ENCODE measurements around the gene IGSF6.
A peak's percentile ranks its signal among the peaks of the same experiment; 100 is the strongest.

The IGSF6 gene

GRCh38 chr16:21603928-21604327, 48.5 kb downstream of the IGSF6 start:
- CTCF ChIA-PET = interaction anchor here (0.7 to 3.4 kb wide), 8 partner anchors 11 to 53 kb away, joined by 3 to 20 read pairs (median 4); no protein-coding TSS in a partner anchor
- no peak for DNase-seq (ENCODE audit: extremely low spot score)

GRCh38 chr16:21602785-21603184, 49.6 kb downstream of the IGSF6 start:
- ChIA-PET POLR2A (interaction anchor here (0.6 kb wide), 1 partner anchor 120 kb away, joined by 4 read pairs; no protein-coding TSS in a partner anchor), CTCF (interaction anchor here (0.9 to 3.4 kb wide), 5 partner anchors 14 to 106 kb away, joined by 3 to 20 read pairs (median 5); no protein-coding TSS in a partner anchor)
- no peak for TF ChIP-seq CTCF (IDR thresholded peaks at IDR 0.05; ENCODE audit: control extremely low read depth, extremely low read depth, low read depth, missing control alignments)
- DNase-seq (ENCODE audit: extremely low spot score) = no peak

More at GRCh38 chr16:21603928-21604327, 48.5 kb downstream of the IGSF6 start:
- TF ChIP-seq CTCF (IDR thresholded peaks at IDR 0.05; ENCODE audit: control extremely low read depth, extremely low read depth, low read depth, missing control alignments) = no peak
- POLR2A ChIA-PET = no interaction called here

GRCh38 chr16:21600031-21600773, 52.2 kb downstream of the IGSF6 start:
- peak; percentile 16 for DNase-seq (ENCODE audit: extremely low spot score)
- TF ChIP-seq CTCF (IDR thresholded peaks at IDR 0.05; ENCODE audit: control extremely low read depth, extremely low read depth, low read depth, missing control alignments) = no peak
- ChIA-PET CTCF (interaction anchor here (1.0 to 1.7 kb wide), 6 partner anchors 9 to 57 kb away, joined by 3 to 6 read pairs (median 4); no protein-coding TSS in a partner anchor), POLR2A (no interaction called here)

- TF ChIP-seq CTCF (IDR thresholded peaks at IDR 0.05; ENCODE audit: control extremely low read depth, extremely low read depth, low read depth, missing control alignments) = no peak
- ChIA-PET POLR2A (no interaction called here), CTCF (interaction anchor here (1.0 to 1.7 kb wide), 2 partner anchors 10 to 17 kb away, joined by 3 to 6 read pairs; no protein-coding TSS in a partner anchor)
- peak; percentile 95 for DNase-seq (ENCODE audit: extremely low spot score)
These were observed 53.0 kb downstream of the IGSF6 start, which contains the start of gene METTL9 for GRCh38 chr16:21599122-21600030. Gene METTL9 (plus strand): TSS chr16:21599577. CDS start chr16:21599734, 157 bp downstream.

- ChIA-PET CTCF (interaction anchor here (1.7 kb wide), 1 partner anchor 17 kb away, joined by 6 read pairs; no protein-coding TSS in a partner anchor), POLR2A (no interaction called here)
- no peak for TF ChIP-seq CTCF (IDR thresholded peaks at IDR 0.05; ENCODE audit: control extremely low read depth, extremely low read depth, low read depth, missing control alignments)
- DNase-seq (ENCODE audit: extremely low spot score) = peak; percentile 23
These were observed 53.7 kb downstream of the IGSF6 start for GRCh38 chr16:21598701-21599121.

GRCh38 chr16:21598206-21598605, 54.2 kb downstream of the IGSF6 start:
- no peak for TF ChIP-seq CTCF (IDR thresholded peaks at IDR 0.05; ENCODE audit: control extremely low read depth, extremely low read depth, low read depth, missing control alignments)
- ChIA-PET POLR2A (no interaction called here), CTCF (interaction anchor here (1.7 kb wide), 1 partner anchor 16 kb away, joined by 6 read pairs; no protein-coding TSS in a partner anchor)
- no peak for DNase-seq (ENCODE audit: extremely low spot score)

All from GM10248 (cell line).